Limb (tissue), 2 donors: ENCODE data around the gene SRSF3.
"Not testable (repeated sequence)": the region's sequence is repeated elsewhere in the genome, so short reads cannot be mapped to it uniquely, and the experiment has no call there.

Experiments
- DNase-seq, 2 donors: peaks; one replicate each; pipeline ENCODE4 v3.0.0-alpha.2; 2016; ENCODE audit errors: extremely low spot score in 2 of 2

SRSF3 gene

GRCh38 chr6:36594029-36594815 lies at the start of gene SRSF3:
Gene SRSF3, plus strand, starts transcription at chr6:36594362. Its CDS starts 2,401 bp downstream, at chr6:36596763.
- peak; percentile 97 to 99 for DNase-seq

GRCh38 chr6:36545767-36546307 lies 48.3 kb upstream of the SRSF3 start:
- DNase-seq, result no peak

DNA sequence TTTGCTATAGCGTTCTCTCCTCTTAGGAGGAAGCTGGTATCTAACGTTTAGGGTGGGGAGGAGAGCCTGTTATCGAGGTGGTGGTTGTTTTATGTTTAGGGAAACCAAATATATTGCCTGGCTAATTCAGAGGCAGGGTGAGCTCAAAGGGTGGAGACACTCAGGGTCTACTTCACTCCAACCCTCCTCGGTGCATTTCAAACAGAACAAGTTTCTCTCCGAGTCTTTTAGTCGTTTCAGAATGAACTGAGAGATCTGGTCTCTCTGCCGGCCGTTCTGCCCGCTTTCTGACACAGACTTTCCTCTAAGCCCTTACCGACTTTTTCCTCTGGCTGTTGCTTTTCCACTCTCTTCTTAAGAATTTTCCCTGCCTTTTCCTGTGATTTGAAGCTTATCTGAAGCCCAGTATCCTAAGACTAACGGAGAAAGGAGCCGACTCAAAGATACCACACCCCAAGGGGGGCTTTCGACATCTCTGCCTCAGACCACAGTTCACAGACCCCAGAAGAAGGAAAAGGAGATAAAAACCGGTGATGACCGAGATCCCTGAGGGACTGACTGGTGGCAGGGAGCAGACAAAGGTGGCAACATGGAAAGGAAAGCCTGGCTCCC lies 47.7 kb upstream of the SRSF3 start:
- peak in 1 of 2 donors; percentile 9 for DNase-seq

- peak; percentile 87 to 97 for DNase-seq
Measured at GRCh38 chr6:36546920-36547645, 47.1 kb upstream of the SRSF3 start, which contains the start of gene STK38. Gene STK38, minus strand, starts transcription at chr6:36547479. Its CDS starts 7,277 bp downstream, at chr6:36540202.

GRCh38 chr6:36547646-36548400 lies 46.3 kb upstream of the SRSF3 start:
- DNase-seq, result no peak

DNA sequence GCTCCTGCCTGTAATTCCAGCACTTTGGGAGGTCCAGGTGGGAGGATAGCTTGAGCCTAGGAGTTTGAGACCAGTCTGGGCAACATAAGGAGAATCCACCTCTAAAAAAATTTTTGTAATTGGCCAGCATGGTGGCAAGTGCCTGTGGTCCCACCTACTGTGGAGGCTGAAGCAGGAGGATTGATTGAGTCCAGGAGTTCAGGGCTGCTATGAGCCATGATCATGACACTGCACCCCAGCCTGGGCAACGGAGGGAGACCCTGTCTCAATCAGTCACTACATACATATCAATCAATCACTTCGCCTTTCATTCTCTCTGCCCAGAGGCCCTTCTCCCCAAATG lies 45.8 kb upstream of the SRSF3 start:
- DNase-seq, result no peak

DNA sequence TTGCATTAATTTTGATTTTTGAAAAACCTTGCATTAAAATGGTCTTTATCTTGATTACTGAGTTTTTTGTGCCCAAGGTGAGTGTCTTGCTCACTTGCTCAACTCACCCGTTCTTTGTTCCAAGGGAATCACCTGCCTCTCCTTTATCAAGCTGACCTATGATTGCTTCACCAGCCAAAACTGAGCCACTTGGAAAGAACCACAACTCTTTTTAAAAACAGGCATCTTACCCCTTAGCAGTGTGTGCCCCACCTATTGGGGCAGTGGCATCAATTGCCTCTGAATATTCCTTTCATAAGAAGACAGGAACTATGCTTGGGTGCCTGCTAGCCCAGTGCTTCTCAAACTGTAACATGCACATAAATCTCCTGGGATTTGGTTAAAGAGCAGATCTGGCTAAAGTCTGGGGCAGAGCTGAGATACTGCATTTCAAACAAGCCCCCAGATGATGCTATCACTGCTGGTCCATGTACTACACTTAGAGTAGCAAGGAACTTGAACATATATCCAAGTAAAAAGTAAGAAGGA lies 43.6 kb upstream of the SRSF3 start:
- DNase-seq, result no peak

DNA sequence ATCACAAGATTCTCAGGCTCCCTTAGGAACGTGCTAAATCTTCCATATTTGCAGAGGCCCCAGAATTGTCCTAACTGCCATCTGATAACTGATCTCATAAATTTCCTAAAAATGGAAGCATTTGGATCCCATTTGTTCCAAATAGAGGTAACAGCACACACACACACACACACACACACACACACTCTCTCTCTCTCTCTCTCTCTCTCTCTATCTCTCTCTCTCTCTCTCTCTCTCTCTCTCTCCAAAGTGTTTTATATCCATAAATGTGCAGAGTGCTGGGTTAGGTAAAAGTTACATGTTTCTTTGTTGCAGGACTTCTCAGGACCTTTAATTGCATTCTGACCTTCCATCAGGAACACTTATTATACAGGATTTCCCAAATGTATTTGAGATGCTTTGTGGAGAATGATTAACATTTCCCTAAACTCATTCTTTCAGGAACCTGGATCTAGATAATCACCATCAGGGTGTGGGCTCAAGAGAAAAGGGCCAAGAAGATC lies 38.4 kb upstream of the SRSF3 start:
- no peak for DNase-seq

- DNase-seq, result no peak
Measured at GRCh38 chr6:36556281-36556680, 37.9 kb upstream of the SRSF3 start.

DNA sequence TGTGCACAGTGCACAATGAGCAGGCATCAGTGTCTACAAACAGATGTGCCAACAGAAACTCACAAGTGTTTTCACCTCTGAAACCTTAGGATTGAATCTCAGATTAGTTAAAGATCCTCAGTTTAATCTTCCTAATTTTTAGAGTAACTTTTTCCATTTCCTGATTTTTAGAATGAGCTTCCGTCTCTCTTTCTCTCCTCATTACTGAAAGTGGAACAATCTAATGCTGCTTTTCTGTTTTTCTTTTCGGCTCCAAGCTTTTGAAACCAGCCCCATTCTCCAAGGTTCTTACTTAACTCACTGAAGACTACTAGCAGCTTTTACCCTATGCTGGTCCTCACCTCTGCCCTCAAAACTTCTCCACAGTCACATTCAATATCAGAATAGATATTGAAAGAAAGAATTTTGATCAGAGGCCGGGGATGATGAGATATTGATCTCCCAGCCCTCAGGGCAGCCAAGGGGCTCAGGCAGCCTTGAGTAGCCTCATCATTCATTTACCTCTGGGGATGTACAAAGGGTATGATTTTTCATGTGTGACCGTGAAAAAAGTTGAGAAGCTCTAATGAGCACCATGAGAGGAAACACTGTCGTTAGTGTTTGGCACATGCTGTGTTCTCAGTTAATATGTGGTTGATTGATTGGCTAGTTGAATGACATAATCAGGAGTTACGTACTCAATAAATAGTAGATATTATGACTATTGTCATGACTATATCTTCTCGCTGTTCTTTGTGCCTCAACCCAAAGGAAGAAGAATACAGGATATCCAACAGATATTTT lies 35.0 kb upstream of the SRSF3 start:
- DNase-seq, result no peak

- DNase-seq, result no peak
Measured at GRCh38 chr6:36560822-36561221, 33.3 kb upstream of the SRSF3 start.

DNA sequence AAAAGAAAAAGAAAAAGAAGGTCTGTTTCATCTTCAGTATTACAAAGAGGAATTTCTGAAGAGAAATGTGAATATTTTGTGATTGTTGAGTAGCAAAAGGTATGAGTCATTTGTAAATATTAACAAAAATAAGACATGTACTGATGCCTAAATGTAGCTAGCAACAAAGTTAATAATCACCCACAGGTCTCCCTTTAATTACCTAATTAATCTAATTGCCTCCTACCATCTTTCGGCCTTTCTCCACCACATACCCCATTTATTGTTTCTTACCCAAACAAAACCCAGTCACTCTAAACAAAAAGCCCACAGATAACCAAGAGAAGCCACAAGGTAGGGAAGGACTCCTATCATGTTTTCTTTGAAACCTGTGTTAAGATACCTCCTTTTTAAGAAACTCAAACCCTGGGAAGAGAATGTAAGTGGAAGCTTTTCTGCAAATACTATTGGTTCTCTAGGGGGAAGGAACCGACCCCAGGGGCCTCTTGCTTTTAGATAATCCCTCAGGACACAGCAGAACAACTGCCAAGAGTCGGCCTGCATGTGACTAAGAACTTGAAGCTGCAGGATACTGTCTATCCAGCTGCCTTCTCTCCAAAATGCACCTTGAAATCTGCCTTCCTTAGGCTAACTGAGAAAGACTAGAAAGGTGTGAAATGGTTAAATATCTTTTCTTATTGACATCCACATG lies 30.8 kb upstream of the SRSF3 start:
- no peak for DNase-seq

- no peak for DNase-seq
Measured at GRCh38 chr6:36563928-36564284, 30.3 kb upstream of the SRSF3 start.

- DNase-seq, result no peak
Measured at GRCh38 chr6:36566418-36566905, 27.7 kb upstream of the SRSF3 start.

DNA sequence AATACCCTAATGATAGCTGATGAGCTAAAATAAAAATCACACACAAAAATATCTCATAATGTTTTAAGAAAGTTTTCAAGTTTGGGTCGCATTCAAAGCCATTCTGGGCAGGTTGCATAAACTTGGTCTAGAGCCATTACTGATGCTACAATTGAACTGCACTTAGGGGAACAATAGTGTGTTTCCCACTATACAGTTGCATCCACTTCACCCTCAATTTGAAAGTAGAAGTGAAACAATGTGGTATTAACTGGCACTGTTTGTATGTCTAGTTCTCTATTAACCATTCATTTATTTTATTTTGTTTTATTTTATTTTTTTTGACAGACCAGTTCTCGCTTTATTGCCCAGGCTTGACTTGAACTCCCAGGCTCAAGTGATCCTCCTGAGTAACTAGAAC lies 23.9 kb upstream of the SRSF3 start:
- DNase-seq, result no peak

DNA sequence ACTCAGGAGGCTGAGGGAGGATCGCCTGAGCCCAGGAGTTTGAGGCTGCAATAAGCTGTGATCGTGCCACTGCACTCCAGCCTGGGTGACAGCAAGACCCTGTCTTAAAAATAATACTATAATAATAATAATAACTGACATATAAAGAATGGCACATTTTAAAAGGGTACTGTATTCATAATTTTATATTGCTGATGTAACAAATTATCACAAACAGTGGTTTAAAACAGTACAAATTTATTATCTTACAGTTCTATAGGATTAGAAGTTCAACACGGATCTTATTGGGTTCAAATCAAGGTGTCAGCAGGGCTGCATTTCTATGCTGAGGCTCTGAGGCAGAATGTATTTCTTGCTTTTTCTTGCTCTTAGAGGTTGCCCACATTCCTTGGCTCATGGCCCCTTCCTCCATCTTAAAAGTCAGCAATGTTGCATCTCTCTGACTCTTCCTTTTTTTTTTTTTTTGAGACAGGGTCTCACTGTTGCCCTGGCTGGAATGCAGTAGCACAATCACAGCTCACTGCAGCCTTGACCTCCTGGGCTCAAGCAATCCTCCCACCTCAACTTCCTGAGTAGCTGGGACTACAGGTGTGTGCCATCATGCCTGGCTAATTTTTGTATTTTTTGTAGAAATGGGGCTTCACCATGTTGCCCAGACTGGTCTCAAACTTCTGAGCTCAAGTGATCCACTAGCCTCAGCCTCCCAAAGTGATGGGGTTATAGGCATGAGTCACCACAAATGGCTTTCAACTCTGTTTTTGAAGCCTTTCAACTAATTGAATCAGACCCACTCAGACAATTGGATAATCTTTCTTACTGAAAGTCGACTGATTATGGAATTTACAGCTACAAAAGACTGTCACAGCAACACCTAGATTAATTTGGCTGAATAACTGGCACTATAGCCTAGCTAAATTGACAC lies 22.8 kb upstream of the SRSF3 start:
- DNase-seq, result no peak

GRCh38 chr6:36572353-36573311 lies 21.5 kb upstream of the SRSF3 start:
- DNase-seq, result not testable (repeated sequence)
